Body of pancreas (tissue), 4 donors: ENCODE data around the gene DAND5. TPM values are rescaled to one million over a fixed set of nuclear protein-coding genes. Genes with fewer than 3 reads are reported as not detected.

Experiments
- ATAC-seq: fragments of 150-250 bp; one replicate; pipeline ENCODE4 v1.9.1; 2016
- DNase-seq, 4 donors: peaks; one replicate each; pipeline ENCODE4 v3.0.0-alpha.2; 2019
- H3K27ac ChIP-seq, 4 donors: fragments of 200-600 bp; sonication (generic); 1 replicate in 3 of 4; 2 replicates in 1 of 4; pipeline versions ENCODE4 v1.5.1 to v1.6.1; 2016 to 2019; ENCODE audit warnings: mild to moderate bottlenecking in 1 of 4, mixed read lengths in 1 of 4, moderate library complexity in 1 of 4
- H3K27me3 ChIP-seq, 2 donors: fragments of 200-600 bp; sonication (generic); one replicate each; pipeline ENCODE4 v1.6.0; 2016; ENCODE audit warnings: mild to moderate bottlenecking in 1 of 2
- H3K36me3 ChIP-seq, 2 donors: fragments of 200-600 bp; sonication (generic); replicated peaks in 1 of 2; 2 replicates each; pipeline ENCODE4 v1.5.1; 2016; ENCODE audit warnings: low read depth in 2 of 2; ENCODE audit not compliant: insufficient read depth in 1 of 2
- H3K4me1 ChIP-seq: fragments of 200-600 bp; sonication (generic); one replicate; pipeline ENCODE4 v1.6.0; 2016
- H3K4me3 ChIP-seq, 2 donors: fragments of 200-600 bp; sonication (generic); 1 replicate in 1 of 2; 2 replicates in 1 of 2; pipeline ENCODE4 v1.5.1; 2016 to 2019
- H3K9me3 ChIP-seq, 3 donors: fragments of 200-600 bp; sonication (generic); 1 replicate in 2 of 3; 2 replicates in 1 of 3; pipeline ENCODE4 v1.5.1; 2016
- CTCF ChIP-seq, 7 experiments: fragments of 450-650 bp in 4 of 7; fragments of 200-600 bp in 3 of 7; sonication (generic) in 3 of 7; IDR thresholded peaks; one replicate each; pipeline ENCODE4 v1.5.1; 2016 to 2019; ENCODE audit warnings: antibody characterized with exemption in 7 of 7
- POLR2A ChIP-seq, 3 donors: fragments of 450-650 bp; IDR thresholded peaks; one replicate each; pipeline ENCODE4 v1.6.1; 2016; ENCODE audit warnings: antibody characterized with exemption in 3 of 3, mild to moderate bottlenecking in 2 of 3
- WGBS, 2 donors: methylation state at CpG; one replicate each; pipeline ENCODE4 v1.1.5; 2017; 5-methylcytosine and 5-hydroxymethylcytosine counted together
- intact Hi-C: fragments of 100-400 bp; cut with DNase I; formaldehyde crosslinking; loops from one replicate; pipeline ENCODE4 v1.15.1; 2023
- total RNA-seq, 2 donors: library from RNA; depleted of rRNA; stranded (reverse); fragments of >200 nt; gene quantifications; one replicate each; pipeline ENCODE4 v1.1.0, GENCODE V29; 2016

The DAND5 gene
- total RNA-seq, 2 donors from 2014 or later = not detected

GRCh38 chr19:13016628-13017305 is 47.4 kb downstream of the DAND5 start:
- Histone ChIP-seq H3K36me3 (no peaks in the 10 kb centered on the region), H3K4me3 (no peak overlapping the region), H3K9me3 (no peaks in the 10 kb centered on the region), H3K27ac (peak overlapping the region in 1 of 4 donors; percentile 70), H3K4me1 (peaks cover 20% of the 10 kb centered on the region), H3K27me3 (no peaks in the 10 kb centered on the region)
- WGBS, 2 donors = 78 to 89% methylated on average over 22 of the region's 22 CpGs
- TF ChIP-seq CTCF (IDR thresholded peaks at IDR 0.05) (no peak), POLR2A (IDR thresholded peaks at IDR 0.05) (no peak)
- DNase-seq (no peak), ATAC-seq (no peak)
- intact Hi-C loops = no loop called here

GRCh38 chr19:13017306-13018034 is 48.1 kb downstream of the DAND5 start:
- no peak overlapping the region for H3K4me3 ChIP-seq
- H3K36me3 ChIP-seq = no peaks in the 10 kb centered on the region
- intact Hi-C loops = no loop called here
- DNase-seq = no peak
- H3K27me3 ChIP-seq = no peaks in the 10 kb centered on the region
- no peak for ATAC-seq
- TF ChIP-seq CTCF (IDR thresholded peaks at IDR 0.05) = no peak
- TF ChIP-seq POLR2A (IDR thresholded peaks at IDR 0.05) = no peak
- H3K4me1 ChIP-seq = peaks cover 27% of the 10 kb centered on the region
- 76% methylated on average over 14 of the region's 14 CpGs for WGBS, 2 donors
- no peaks in the 10 kb centered on the region for H3K9me3 ChIP-seq
- peak overlapping the region in 3 of 4 donors; percentile 38 to 70 (median 54) for H3K27ac ChIP-seq

- no peak overlapping the region for H3K4me3 ChIP-seq
- intact Hi-C loops = no loop called here
- TF ChIP-seq CTCF (IDR thresholded peaks at IDR 0.05) = no peak
- TF ChIP-seq POLR2A (IDR thresholded peaks at IDR 0.05) = no peak
- peaks cover 33% of the 10 kb centered on the region for H3K4me1 ChIP-seq
- peak overlapping the region in 3 of 4 donors; percentile 38 to 70 (median 54) for H3K27ac ChIP-seq
- H3K36me3 ChIP-seq = no peaks in the 10 kb centered on the region
- no peaks in the 10 kb centered on the region for H3K27me3 ChIP-seq
- DNase-seq (peak in 1 of 4 donors; percentile 46), ATAC-seq (no peak)
- WGBS, 2 donors = 64 to 68% methylated on average over 17 to 20 of the region's 21 CpGs
- no peaks in the 10 kb centered on the region for H3K9me3 ChIP-seq
Observed at GRCh38 chr19:13018035-13018914, 48.9 kb downstream of the DAND5 start.

GRCh38 chr19:13019332-13019731 is 50.0 kb downstream of the DAND5 start:
- intact Hi-C loops = no loop called here
- TF ChIP-seq POLR2A (IDR thresholded peaks at IDR 0.05) (no peak), CTCF (IDR thresholded peaks at IDR 0.05) (no peak)
- 80 to 88% methylated on average over 4 of the region's 4 CpGs for WGBS, 2 donors
- DNase-seq = no peak
- no peaks in the 10 kb centered on the region for H3K36me3 ChIP-seq
- H3K9me3 ChIP-seq = no peaks in the 10 kb centered on the region
- ATAC-seq = no peak
- no peak overlapping the region for H3K4me3 ChIP-seq
- peak overlapping the region in 1 of 4 donors; percentile 70 for H3K27ac ChIP-seq
- H3K27me3 ChIP-seq = no peaks in the 10 kb centered on the region
- H3K4me1 ChIP-seq = peaks cover 37% of the 10 kb centered on the region
